ENCODE measurements around the gene PPP6R2.

- TF ChIP-seq CTCF (conservative IDR thresholded peaks at IDR 0.05 in 1 of 2, IDR thresholded peaks at IDR 0.05 in 1 of 2; ENCODE audit: extremely low read depth in 1 of 2, insufficient read depth in 1 of 2, low read depth in 1 of 2, low read length in 2 of 2) (no peak), EZH2 (IDR thresholded peaks at IDR 0.05; ENCODE audit: borderline replicate concordance, low read length) (no peak)
These were observed 120.2 kb downstream of the PPP6R2 start for GRCh38 chr22:50463188-50463900.
